ENCODE data around the gene GRPEL2.
"Not testable (repeated sequence)": the region's sequence is repeated elsewhere in the genome, so short reads cannot be mapped to it uniquely, and the experiment has no call there.

GRPEL2 gene

DNA sequence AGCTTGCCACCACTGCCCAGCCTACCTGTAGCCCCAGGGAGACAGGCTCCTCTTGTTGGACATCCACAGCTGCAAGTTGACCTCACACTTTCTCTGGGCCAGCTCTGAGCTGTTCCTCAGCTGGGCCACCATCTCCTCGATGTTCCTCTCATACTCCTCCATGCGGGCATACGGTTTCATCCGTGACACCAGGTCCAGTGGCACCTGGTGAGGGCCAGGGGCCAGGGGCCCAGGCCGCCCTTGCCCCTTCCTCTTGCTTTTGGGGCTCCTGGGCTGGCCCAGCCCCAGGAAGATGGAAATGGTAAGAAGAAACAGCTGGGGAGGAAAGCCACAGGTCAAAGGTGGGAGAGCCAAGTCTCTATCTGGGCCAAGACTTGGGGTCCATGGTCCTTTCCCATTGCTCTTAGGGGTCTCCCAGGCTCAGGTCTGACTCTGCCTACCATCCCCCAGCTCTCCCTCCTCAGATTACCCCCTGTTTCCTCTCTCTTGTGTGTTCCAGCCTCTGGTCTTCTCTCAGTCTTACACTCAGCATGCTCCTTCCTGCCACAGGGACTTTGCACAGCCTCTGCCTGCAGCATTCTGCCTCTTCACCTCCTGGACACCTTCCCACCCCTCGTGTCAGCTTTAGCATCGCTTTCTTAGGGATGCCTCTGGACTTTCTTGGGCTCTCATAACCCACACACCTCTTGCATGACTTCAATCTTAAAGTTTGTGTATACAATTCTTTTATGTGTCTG, 31.6 kb downstream of the GRPEL2 start:
- DNase-seq: no peak

- DNase-seq: no peak
Observed at GRCh38 chr5:149378241-149378820, 33.0 kb downstream of the GRPEL2 start.

DNA sequence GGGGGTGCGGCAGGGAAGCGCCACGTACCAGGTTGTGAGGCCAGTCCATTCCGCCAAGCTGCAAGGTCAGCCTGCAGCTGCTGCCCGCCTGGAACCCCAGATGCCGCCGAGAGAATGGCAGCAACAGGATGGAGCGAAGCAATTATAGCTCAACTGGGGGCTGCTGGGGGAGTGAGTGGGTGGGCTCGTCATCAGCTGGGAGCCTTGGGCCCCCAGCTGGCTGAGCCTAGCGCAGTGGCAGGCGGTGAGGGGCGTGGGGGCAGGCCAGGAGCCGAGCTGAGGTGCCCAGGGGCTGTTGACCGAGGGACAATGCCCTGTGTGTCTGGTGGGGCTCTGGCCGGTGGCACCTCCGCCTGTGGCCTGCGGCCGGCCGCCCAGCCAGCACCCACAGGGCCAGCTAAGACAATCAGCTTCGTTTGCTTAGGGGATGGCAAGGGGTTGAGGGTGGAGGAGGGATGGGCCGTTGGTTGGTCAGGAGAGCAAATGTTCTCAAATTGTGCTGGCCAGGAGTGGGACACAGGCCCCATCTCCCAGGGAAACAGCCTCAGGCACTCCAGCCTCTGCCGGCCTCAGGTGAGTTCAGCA, 34.0 kb downstream of the GRPEL2 start, which contains the start of gene IL17B:
IL17B (minus strand) TSS at position 116 of the 585 bp plus-strand sequence; CDS start at position 49, 67 bp downstream.
- DNase-seq: no peak

DNA sequence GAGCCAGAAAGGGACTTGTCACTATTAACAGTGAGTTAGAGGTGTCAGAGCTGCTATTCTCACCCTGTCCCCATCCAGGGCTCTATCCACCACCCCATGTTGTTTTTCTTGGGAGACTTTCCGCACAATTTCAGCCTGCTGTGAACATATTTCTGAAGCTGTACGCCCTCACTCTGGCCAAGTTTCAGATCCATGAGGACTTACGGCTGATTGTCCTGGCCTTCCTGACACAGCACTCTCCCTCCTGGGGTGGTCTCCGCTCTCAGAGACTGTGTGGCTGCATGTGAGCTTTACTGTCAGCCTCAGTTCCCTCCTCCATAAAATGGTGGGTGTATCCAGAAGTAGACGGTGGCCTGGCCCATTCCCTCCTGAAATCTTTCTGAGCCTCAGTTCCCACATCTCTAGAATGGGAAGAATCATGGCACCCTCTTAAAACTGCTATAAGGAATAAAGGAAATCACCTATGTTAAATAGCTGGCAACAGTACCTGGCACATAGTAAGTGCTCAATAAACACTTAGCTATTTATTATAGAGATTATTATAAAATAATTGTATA, 34.6 kb downstream of the GRPEL2 start:
- DNase-seq: no peak

GRCh38 chr5:149380466-149381121, 35.3 kb downstream of the GRPEL2 start:
- peak; percentile 72 for DNase-seq

- DNase-seq: no peak
Observed at GRCh38 chr5:149381261-149381985, 36.1 kb downstream of the GRPEL2 start.

- peak; percentile 78 for DNase-seq
Observed at GRCh38 chr5:149381986-149382338, 36.7 kb downstream of the GRPEL2 start.

GRCh38 chr5:149382517-149383220, 37.4 kb downstream of the GRPEL2 start:
- DNase-seq: no peak

DNA sequence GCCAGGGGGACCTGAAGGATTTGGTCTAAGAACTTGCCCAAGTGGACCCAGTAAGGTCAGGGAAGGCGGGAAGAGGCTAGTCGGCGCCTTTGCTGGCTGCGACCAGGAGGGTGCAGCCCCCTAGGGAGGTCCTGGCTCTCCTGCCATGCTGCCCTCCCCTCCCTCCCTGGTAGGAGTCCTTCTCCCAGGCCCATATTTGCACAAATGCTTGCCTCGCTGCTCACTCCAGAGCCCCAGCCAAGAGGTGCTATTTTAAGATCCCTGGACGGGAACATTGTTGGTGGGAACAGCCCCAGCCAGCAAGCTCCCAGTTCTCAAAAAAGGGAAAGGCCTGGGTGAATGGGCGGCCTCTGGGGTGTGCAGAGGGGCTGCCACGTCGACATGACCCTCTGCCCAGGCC, 38.1 kb downstream of the GRPEL2 start:
- peak; percentile 51 for DNase-seq

DNA sequence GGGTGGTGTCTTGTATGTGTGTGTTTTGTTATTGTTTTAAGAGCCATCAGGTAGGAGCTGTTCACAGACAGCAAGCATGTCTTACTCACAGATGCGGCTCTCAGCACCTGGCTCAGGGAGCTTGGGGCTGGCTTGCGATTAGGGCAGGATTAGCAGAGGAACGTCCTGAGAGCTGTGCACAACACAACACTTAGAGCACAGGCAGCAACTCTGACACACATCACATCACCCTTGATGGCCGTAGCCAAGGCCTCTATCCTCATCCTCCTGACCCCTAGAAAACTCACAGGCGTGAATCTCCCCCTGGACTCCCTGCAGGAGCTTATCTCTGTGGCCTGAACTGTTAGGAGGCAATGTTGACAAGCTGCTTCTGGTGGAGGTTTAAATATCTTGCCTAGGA, 40.9 kb downstream of the GRPEL2 start:
- no peak for DNase-seq

- DNase-seq: peak; percentile 68
Observed at GRCh38 chr5:149387081-149387631, 41.9 kb downstream of the GRPEL2 start.

GRCh38 chr5:149387982-149388381, 42.7 kb downstream of the GRPEL2 start:
- DNase-seq: peak; percentile 45

- no peak for DNase-seq
Observed at GRCh38 chr5:149388498-149389190, 43.3 kb downstream of the GRPEL2 start.

DNA sequence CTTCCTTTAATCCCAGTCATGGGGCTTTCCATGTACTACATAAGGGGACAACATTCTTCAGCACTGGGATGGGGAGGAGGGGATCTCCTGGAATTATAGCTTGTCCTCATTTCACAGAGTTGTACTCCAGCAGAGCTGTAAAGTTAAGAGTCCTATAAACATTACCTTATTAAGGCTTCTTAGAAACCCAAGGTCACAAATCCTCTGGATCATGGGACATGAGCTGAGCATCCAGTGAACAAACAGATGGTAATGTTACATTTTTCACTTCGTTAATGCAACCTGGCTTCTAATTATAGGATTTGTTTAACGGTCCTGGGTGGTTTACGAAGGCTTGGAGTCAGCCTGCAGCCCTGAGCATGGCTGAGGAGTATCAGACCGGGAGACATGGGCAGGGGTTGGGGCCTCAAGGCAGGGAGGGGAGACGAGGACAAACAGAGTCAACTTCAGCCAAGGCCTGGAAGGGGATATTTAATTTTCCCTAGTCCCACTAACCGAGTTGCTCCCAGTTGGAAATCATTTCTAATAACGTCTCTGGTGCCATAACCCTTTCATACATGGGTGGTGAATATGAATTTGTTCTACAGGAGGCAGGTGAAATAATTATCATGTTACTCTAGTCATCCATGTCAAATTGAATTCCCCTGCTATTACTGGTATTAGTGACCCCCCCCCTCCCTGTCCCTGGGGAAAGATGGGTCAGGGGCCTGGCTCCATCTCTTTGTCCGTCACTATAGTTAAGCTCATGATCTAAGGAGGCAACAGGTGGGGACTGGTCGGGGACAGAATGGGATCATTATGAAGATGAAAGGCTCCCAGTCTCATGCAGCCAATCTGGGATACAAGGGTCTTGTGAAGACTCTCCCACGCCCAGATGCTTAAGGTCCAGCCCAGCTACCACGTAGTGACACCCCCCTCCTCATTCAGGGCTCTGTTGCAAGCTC, 44.5 kb downstream of the GRPEL2 start:
- no peak for DNase-seq

- not testable (repeated sequence) for DNase-seq
Observed at GRCh38 chr5:149391076-149391475, 45.8 kb downstream of the GRPEL2 start.

DNA sequence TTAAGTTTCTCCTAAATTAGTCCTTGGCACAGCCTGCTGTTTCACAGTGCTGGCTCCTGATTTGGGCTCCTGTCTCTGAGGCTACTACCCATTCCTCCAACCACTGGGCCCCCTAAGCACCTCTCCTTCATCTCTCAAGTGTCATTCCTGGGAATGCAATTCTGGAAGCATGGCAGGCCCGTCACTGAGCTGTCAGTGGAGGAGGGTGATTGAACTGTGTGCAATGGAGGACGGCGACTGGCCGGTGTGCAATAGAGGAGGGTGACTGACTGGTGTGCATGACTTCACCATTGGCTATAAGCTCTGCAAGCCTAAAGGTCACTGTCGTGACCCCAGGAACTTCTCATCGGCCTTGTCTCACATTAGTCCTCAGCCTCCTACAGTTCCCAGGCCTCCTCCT, 46.2 kb downstream of the GRPEL2 start:
- DNase-seq: no peak

- DNase-seq: no peak
Observed at GRCh38 chr5:149392718-149393117, 47.4 kb downstream of the GRPEL2 start.

DNA sequence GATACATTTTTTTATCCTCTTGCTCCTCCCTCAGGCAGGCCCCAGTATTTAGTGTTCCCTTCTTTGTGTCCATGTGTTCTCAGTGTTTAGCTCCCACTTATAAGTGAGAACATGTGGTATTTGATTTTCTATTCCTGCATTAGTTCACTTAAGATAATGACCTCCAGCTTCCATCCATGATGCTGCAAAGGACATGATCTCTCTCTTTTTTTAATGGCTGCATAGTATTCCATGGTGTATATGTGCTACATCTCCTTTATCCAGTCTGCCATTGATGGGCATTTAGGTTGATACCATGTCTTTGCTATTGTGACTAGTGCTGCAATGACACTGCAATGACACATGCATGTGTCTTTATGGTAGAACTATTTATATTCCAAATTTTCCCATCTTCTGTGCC, 49.7 kb downstream of the GRPEL2 start:
- DNase-seq: not testable (repeated sequence)

DNA sequence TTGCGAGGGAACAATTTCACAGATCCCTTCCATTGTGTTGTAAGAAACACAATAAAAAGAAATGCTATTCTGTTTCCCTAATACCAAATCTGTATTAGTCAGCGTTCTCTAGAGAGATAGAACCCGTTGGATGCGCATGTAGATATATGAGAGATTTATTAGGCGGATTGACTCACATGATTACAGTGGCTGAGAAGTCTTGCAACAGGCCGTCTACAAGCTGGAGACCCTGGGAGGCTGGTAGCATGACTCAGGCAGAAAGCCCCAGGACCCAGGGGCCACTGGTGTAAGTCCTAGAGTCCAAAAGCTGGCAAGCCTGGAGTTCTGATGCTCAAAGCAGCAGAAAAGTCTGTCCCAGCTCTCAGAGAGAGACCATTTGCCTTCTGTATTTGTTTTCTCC, 52.2 kb downstream of the GRPEL2 start:
- peak; percentile 98 for DNase-seq
